Esophagus squamous epithelium (tissue), 5 donors: Measurements from ENCODE around the gene FBXW4. TPM values are rescaled to one million over a fixed set of nuclear protein-coding genes. Genes with fewer than 3 reads are reported as not detected.

Source experiments
- DNase-seq: peaks from one replicate; lab custom pipeline; 2025; lab: John Stamatoyannopoulos, UW
- H3K27ac ChIP-seq, 4 donors: fragments of 200-600 bp; sonication (generic); one replicate each; pipeline ENCODE4 v1.5.1; 2016 to 2019; ENCODE audit warnings: mild to moderate bottlenecking in 1 of 4
- H3K27me3 ChIP-seq, 4 donors: fragments of 200-600 bp; sonication (generic); 1 replicate in 3 of 4; 2 replicates in 1 of 4; pipeline versions ENCODE4 v1.5.1 to v1.6.0; 2017 to 2021; ENCODE audit warnings: antibody characterized with exemption in 1 of 4
- H3K36me3 ChIP-seq, 3 donors: fragments of 200-600 bp; sonication (generic); one replicate each; pipeline ENCODE4 v1.5.1; 2016 to 2019
- H3K4me1 ChIP-seq, 3 donors: fragments of 200-600 bp; sonication (generic); one replicate each; pipeline ENCODE4 v1.5.1; 2017 to 2019
- H3K4me3 ChIP-seq, 4 donors: fragments of 200-600 bp; sonication (generic); 1 replicate in 3 of 4; 2 replicates in 1 of 4; pipeline ENCODE4 v1.5.1; 2016 to 2019; ENCODE audit warnings: mild to moderate bottlenecking in 2 of 4, moderate library complexity in 1 of 4
- H3K9me3 ChIP-seq, 3 donors: fragments of 200-600 bp; sonication (generic); one replicate each; pipeline ENCODE4 v1.5.1; 2016 to 2019
- POLR2A ChIP-seq, 4 donors: fragments of 450-650 bp; IDR thresholded peaks; one replicate each; pipeline ENCODE4 v1.6.1; 2017; ENCODE audit warnings: antibody characterized with exemption in 4 of 4, mild to moderate bottlenecking in 4 of 4, moderate library complexity in 3 of 4
- WGBS, 2 donors: methylation state at CpG; one replicate each; pipeline ENCODE4 v1.1.5; 2018; 5-methylcytosine and 5-hydroxymethylcytosine counted together
- intact Hi-C: fragments of 100-400 bp; cut with DNase I; formaldehyde crosslinking; loops from one replicate; pipeline ENCODE4 v1.15.0; 2022
- total RNA-seq, 4 donors: library from RNA; depleted of rRNA; stranded (reverse); fragments of >200 nt; gene quantifications; one replicate each; pipeline ENCODE4 v1.1.0, GENCODE V29; 2016
- TF ChIP-seq, protein P1 (sequence below), 6 experiments: fragments of 450-650 bp in 4 of 6; fragments of 200-600 bp in 2 of 6; sonication (generic) in 2 of 6; IDR thresholded peaks; one replicate each; pipeline ENCODE4 v1.5.1; 2016 to 2019; ENCODE audit warnings: antibody characterized with exemption in 6 of 6, mild to moderate bottlenecking in 4 of 6, moderate library complexity in 4 of 6
- donor health status: DM: yes; HTN: yes; CAD: no.

Gene FBXW4
- total RNA-seq, 4 donors from 2014 or later: 26.4 to 85.3 (median 44.0) TPM

DNA sequence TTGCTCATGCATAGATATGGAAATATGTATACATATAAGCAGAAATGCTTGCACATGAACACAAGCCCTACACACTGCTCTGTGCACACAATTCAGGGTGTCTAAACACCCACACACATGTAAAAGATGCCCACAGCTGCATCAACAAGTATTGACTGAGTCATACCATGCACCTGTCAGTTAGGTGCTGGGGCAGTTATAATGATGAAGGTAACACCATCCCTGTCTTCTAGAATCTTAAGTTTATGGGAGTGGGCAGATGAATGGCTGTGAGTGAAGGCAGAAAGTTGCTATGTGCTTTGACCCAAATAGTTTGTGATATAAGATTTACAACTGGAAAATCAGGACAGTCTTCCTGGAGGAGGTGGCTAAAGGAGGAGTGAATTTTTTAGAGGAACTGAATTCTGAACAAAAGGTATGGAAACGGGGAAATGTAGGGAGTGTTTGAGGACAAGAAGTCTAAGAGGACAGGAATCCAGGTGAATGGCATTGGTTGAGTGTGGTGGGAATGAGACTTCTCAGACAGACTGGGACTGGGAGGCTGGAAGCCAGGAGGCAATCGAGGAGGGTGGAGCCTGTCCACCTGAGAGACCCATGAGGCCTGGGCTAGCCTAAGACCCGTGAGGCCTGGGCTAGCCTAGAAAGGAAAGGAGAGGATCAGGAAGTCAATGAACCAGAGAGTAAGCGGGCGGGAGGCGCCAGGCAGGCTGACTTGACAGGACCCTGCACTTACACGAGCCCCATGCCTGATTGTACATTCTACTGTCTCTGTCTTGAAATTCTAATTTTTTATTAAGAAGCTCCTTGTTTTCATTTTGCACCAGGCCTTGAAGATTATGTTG, 127.6 kb downstream of the FBXW4 start:
- DNase-seq: no peak
- Histone ChIP-seq H3K4me3 (no peak overlapping the region), H3K9me3 (peaks cover 0 to under 1% (median 0%) of the 10 kb centered on the region in 3 donors), H3K4me1 (peaks cover 19 to 32% (median 22%) of the 10 kb centered on the region in 3 donors), H3K36me3 (no peaks in the 10 kb centered on the region), H3K27me3 (peaks cover 4 to 90% (median 15%) of the 10 kb centered on the region in 4 donors), H3K27ac (no peak overlapping the region)
- TF ChIP-seq, protein P1, sequence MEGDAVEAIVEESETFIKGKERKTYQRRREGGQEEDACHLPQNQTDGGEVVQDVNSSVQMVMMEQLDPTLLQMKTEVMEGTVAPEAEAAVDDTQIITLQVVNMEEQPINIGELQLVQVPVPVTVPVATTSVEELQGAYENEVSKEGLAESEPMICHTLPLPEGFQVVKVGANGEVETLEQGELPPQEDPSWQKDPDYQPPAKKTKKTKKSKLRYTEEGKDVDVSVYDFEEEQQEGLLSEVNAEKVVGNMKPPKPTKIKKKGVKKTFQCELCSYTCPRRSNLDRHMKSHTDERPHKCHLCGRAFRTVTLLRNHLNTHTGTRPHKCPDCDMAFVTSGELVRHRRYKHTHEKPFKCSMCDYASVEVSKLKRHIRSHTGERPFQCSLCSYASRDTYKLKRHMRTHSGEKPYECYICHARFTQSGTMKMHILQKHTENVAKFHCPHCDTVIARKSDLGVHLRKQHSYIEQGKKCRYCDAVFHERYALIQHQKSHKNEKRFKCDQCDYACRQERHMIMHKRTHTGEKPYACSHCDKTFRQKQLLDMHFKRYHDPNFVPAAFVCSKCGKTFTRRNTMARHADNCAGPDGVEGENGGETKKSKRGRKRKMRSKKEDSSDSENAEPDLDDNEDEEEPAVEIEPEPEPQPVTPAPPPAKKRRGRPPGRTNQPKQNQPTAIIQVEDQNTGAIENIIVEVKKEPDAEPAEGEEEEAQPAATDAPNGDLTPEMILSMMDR (IDR thresholded peaks at IDR 0.05): no peak
- no peak for TF ChIP-seq POLR2A (IDR thresholded peaks at IDR 0.05)
- 39 to 58% methylated on average over 7 of the region's 7 CpGs for WGBS, 2 donors
- intact Hi-C loops: loop anchor here (5.0 kb wide), 1 partner anchor 350 kb away; no protein-coding TSS in a partner anchor

DNA sequence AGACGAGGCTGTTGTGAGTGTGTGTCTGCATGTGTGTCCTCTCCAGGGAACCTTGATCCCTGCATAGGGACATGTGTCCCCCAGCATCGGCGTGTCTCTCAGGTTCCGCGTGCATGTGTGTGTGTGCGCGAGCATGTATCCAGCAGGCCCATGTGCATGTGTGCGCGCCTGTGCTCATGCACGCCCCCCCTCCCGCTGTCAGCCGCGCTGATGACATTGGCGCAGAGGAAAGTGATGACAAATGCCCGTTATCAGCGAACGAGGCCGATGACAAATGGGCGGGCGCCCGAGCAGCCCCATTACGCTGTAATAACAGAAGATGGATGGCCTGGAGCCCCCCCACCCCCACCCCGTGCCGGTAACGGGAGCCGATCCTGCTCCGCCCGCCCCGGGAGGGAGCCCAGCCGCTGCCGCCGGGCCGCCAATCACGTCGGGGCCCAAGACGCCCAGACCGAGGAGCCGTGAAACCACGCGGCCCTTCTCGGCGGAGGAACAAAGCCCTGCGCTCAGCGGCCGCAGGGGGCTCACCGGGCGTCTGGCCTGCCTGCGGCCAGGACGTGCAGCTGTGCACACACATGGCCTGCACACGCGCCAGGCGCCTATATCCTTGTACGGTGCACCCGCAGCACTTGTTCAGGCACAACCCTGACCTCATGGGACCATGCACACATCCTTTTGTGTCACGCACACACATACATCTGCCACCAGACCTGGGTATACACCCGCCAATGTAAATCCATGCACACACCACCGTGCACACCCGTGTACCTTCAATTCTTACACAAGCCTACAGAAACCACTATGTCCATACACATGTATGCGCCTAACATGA, 128.4 kb downstream of the FBXW4 start:
- WGBS, 2 donors: 5 to 46% methylated on average over 7 to 30 of the region's 59 CpGs
- H3K4me1 ChIP-seq: peaks cover 19 to 32% (median 22%) of the 10 kb centered on the region in 3 donors
- peaks cover 4 to 98% (median 15%) of the 10 kb centered on the region in 4 donors for H3K27me3 ChIP-seq
- peak overlapping the region in 2 of 4 donors; percentile 22 to 50 for H3K4me3 ChIP-seq
- H3K27ac ChIP-seq: no peak overlapping the region
- H3K36me3 ChIP-seq: no peaks in the 10 kb centered on the region
- H3K9me3 ChIP-seq: no peaks in the 10 kb centered on the region
- DNase-seq: no peak
- TF ChIP-seq, protein P1 (IDR thresholded peaks at IDR 0.05): no peak
- TF ChIP-seq POLR2A (IDR thresholded peaks at IDR 0.05): no peak
- intact Hi-C loops: loop anchor here (5.0 kb wide), 1 partner anchor 349 kb away; no protein-coding TSS in a partner anchor

DNA sequence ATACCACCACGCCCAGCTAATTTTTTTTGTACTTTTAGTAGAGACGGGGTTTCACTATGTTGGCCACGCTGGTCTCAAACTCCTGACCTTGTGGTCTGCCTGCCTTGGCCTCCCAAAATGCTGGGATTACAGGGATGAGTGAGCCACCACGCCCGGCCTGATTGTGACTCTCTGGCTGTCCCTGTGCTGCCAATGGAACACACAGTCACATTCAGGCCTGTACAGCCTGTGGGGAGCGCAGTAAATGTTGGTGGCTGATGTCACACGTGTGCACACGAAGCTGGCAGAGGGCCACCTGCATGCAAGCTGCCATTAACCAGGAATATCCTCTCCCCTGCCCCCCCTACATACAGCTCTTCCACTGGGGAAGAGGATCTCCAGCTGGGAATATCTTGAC, 129.0 kb downstream of the FBXW4 start:
- no peak overlapping the region for H3K27ac ChIP-seq
- WGBS, 2 donors: 44 to 63% methylated on average over 2 to 8 of the region's 8 CpGs
- intact Hi-C loops: loop anchor here (5.0 kb wide), 1 partner anchor 349 kb away; no protein-coding TSS in a partner anchor
- H3K9me3 ChIP-seq: no peaks in the 10 kb centered on the region
- TF ChIP-seq, protein P1 (IDR thresholded peaks at IDR 0.05): no peak
- TF ChIP-seq POLR2A (IDR thresholded peaks at IDR 0.05): no peak
- DNase-seq: no peak
- H3K4me3 ChIP-seq: no peak overlapping the region
- H3K36me3 ChIP-seq: no peaks in the 10 kb centered on the region
- peaks cover 16 to 30% (median 20%) of the 10 kb centered on the region in 3 donors for H3K4me1 ChIP-seq
- peaks cover 4 to 99% (median 15%) of the 10 kb centered on the region in 4 donors for H3K27me3 ChIP-seq

DNA sequence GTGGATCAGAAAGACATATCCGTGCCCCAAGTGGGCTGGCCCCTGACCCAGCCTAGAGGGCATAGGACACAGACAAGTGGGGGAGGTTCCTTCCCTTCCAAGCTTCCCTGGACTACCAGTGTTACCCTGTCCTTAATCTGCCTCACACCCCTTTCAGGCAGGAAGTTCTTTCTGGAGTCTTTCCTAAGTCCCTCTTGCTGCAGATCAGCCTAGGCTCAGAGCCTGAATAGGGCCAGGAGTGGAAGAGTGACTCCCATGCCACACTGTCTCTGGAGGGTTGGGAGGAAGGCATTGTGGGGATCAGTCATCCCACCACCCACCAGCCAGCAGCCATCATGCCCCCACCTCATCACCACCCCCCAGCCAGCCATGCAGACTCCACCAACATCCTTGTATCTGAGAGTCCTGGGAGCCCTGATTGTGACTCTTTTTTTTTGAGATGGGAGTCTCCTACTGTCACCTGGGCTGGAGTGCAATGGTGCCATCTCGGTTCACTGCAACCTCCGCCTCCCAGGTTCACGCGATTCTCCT, 129.5 kb downstream of the FBXW4 start:
- H3K36me3 ChIP-seq: no peaks in the 10 kb centered on the region
- H3K4me3 ChIP-seq: no peak overlapping the region
- no peak for DNase-seq
- no peaks in the 10 kb centered on the region for H3K9me3 ChIP-seq
- no peak overlapping the region for H3K27ac ChIP-seq
- intact Hi-C loops: loop anchor here (5.0 kb wide), 1 partner anchor 348 kb away; no protein-coding TSS in a partner anchor
- WGBS, 2 donors: 64 to 85% methylated on average over 3 to 5 of the region's 5 CpGs
- H3K4me1 ChIP-seq: peaks cover 11 to 25% (median 15%) of the 10 kb centered on the region in 3 donors
- TF ChIP-seq, protein P1 (IDR thresholded peaks at IDR 0.05): no peak
- no peak for TF ChIP-seq POLR2A (IDR thresholded peaks at IDR 0.05)
- peaks cover 4 to 96% (median 15%) of the 10 kb centered on the region in 4 donors for H3K27me3 ChIP-seq
